PFSK-1 (cell line): ENCODE data around the gene SEPTIN2.

Experiments
- POLR2AphosphoS5 ChIP-seq: IDR thresholded peaks from 2 replicates; pipeline ENCODE4 v1.6.1; 2012; ENCODE audit warnings: low read depth, mild to moderate bottlenecking, control low read depth, low read length, moderate library complexity
- REST ChIP-seq, 2 experiments: IDR thresholded peaks; 2 replicates each; pipeline versions ENCODE4 v1.6.1 to v1.8.0; 2011 to 2012; ENCODE audit warnings: low read depth in 2 of 2, low read length in 2 of 2, control low read depth in 1 of 2, inconsistent platforms in 1 of 2, mild to moderate bottlenecking in 1 of 2, moderate library complexity in 1 of 2; ENCODE audit not compliant: insufficient read depth in 1 of 2
- TAF1 ChIP-seq: IDR thresholded peaks from 2 replicates; pipeline ENCODE4 v1.6.1; 2012; ENCODE audit warnings: low read length, control low read depth, borderline replicate concordance; ENCODE audit not compliant: insufficient read depth

- TF ChIP-seq TAF1 (no peak), REST (IDR thresholded peaks at IDR 0.05; ENCODE audit: insufficient read depth in 1 of 2, low read depth in 2 of 2, low read length in 2 of 2) (no peak), POLR2AphosphoS5 (no peak)
Measured at GRCh38 chr2:241389697-241390096, 74.0 kb downstream of the SEPTIN2 start.
